ENCODE results near the gene CRIM1. TPM values are rescaled to one million over a fixed set of nuclear protein-coding genes. Genes with fewer than 3 reads are reported as not detected.

CRIM1 gene
- total RNA-seq, 1 donor from 2014 or later = 97.8 TPM

GRCh38 chr2:36476411-36476810, 120.8 kb downstream of the CRIM1 start:
- FAIRE-seq (no peak), DNase-seq (ENCODE audit: low spot score in 2 of 2) (no peak)

- FAIRE-seq (no peak), DNase-seq (ENCODE audit: low spot score in 2 of 2) (no peak)
Observed at GRCh38 chr2:36477315-36477714, 121.7 kb downstream of the CRIM1 start.

GRCh38 chr2:36477746-36478145, 122.2 kb downstream of the CRIM1 start:
- FAIRE-seq = no peak
- no peak for DNase-seq (ENCODE audit: low spot score in 2 of 2)

- FAIRE-seq = no peak
- DNase-seq (ENCODE audit: low spot score in 2 of 2) = peak in 1 of 2 donors; percentile 31
Observed at GRCh38 chr2:36478332-36478738, 122.8 kb downstream of the CRIM1 start.

- no peak for FAIRE-seq
- DNase-seq (ENCODE audit: low spot score in 2 of 2) = no peak
Observed at GRCh38 chr2:36478999-36479398, 123.4 kb downstream of the CRIM1 start.

- FAIRE-seq (no peak), DNase-seq (ENCODE audit: low spot score in 2 of 2) (no peak)
Observed at GRCh38 chr2:36479406-36479805, 123.8 kb downstream of the CRIM1 start.

- no peak for FAIRE-seq
- no peak for DNase-seq (ENCODE audit: low spot score in 2 of 2)
Observed at GRCh38 chr2:36480028-36480427, 124.5 kb downstream of the CRIM1 start.

- FAIRE-seq = no peak
Observed at GRCh38 chr2:36480636-36481035, 125.1 kb downstream of the CRIM1 start.

GRCh38 chr2:36481709-36482108, 126.1 kb downstream of the CRIM1 start:
- DNase-seq (ENCODE audit: low spot score in 2 of 2) (no peak), FAIRE-seq (no peak)

More at GRCh38 chr2:36480636-36481035, 125.1 kb downstream of the CRIM1 start:
- no peak for DNase-seq (ENCODE audit: low spot score in 2 of 2)

- DNase-seq (ENCODE audit: low spot score in 2 of 2) (no peak), FAIRE-seq (no peak)
Observed at GRCh38 chr2:36482576-36483214, 127.1 kb downstream of the CRIM1 start.

GRCh38 chr2:36483290-36483689, 127.7 kb downstream of the CRIM1 start:
- DNase-seq (ENCODE audit: low spot score in 2 of 2) (no peak), FAIRE-seq (no peak)

GRCh38 chr2:36484454-36484853, 128.9 kb downstream of the CRIM1 start:
- DNase-seq (ENCODE audit: low spot score in 2 of 2) (no peak), FAIRE-seq (no peak)

- no peak for FAIRE-seq
- DNase-seq (ENCODE audit: low spot score in 2 of 2) = no peak
Observed at GRCh38 chr2:36485521-36485920, 129.9 kb downstream of the CRIM1 start.

- no peak for DNase-seq (ENCODE audit: low spot score in 2 of 2)
Observed at GRCh38 chr2:36486521-36487044, 131.0 kb downstream of the CRIM1 start.

GRCh38 chr2:36487947-36488346, 132.4 kb downstream of the CRIM1 start:
- no peak for FAIRE-seq
- DNase-seq (ENCODE audit: low spot score in 2 of 2) = no peak

More at GRCh38 chr2:36486521-36487044, 131.0 kb downstream of the CRIM1 start:
- FAIRE-seq = no peak

- no peak for FAIRE-seq
- DNase-seq (ENCODE audit: low spot score in 2 of 2) = no peak
Observed at GRCh38 chr2:36489281-36489680, 133.7 kb downstream of the CRIM1 start.

- no peak for DNase-seq (ENCODE audit: low spot score in 2 of 2)
- FAIRE-seq = no peak
Observed at GRCh38 chr2:36490749-36491148, 135.2 kb downstream of the CRIM1 start.

- no peak for FAIRE-seq
- no peak for DNase-seq (ENCODE audit: low spot score in 2 of 2)
Observed at GRCh38 chr2:36492216-36492945, 136.8 kb downstream of the CRIM1 start.

- FAIRE-seq = no peak
- no peak for DNase-seq (ENCODE audit: low spot score in 2 of 2)
Observed at GRCh38 chr2:36493306-36493705, 137.7 kb downstream of the CRIM1 start.

GRCh38 chr2:36497570-36498163, 142.1 kb downstream of the CRIM1 start:
- DNase-seq (ENCODE audit: low spot score in 2 of 2) (no peak), FAIRE-seq (no peak)

- no peak for FAIRE-seq
- no peak for DNase-seq (ENCODE audit: low spot score in 2 of 2)
Observed at GRCh38 chr2:36499128-36499820, 143.7 kb downstream of the CRIM1 start.
